AG09309 (cell line): Measurements from ENCODE around the gene NT5M.

ENCODE experiments used
- DNase-seq: peaks from one replicate; pipeline ENCODE4 v3.0.0-alpha.2; 2010; ENCODE audit warnings: low read depth
- H3K4me3 ChIP-seq: 2 replicates; pipeline ENCODE4 v1.5.1; 2011; ENCODE audit warnings: mild to moderate bottlenecking, low read depth, low read length, moderate library complexity; ENCODE audit not compliant: control insufficient read depth
- TF ChIP-seq, protein P1 (sequence below): IDR thresholded peaks from 2 replicates; pipeline ENCODE4 v1.5.1; 2011; ENCODE audit warnings: mild to moderate bottlenecking, low read depth, low read length, inconsistent platforms; ENCODE audit not compliant: insufficient read depth, control insufficient read depth; ENCODE audit errors: missing control alignments

Gene NT5M

DNA sequence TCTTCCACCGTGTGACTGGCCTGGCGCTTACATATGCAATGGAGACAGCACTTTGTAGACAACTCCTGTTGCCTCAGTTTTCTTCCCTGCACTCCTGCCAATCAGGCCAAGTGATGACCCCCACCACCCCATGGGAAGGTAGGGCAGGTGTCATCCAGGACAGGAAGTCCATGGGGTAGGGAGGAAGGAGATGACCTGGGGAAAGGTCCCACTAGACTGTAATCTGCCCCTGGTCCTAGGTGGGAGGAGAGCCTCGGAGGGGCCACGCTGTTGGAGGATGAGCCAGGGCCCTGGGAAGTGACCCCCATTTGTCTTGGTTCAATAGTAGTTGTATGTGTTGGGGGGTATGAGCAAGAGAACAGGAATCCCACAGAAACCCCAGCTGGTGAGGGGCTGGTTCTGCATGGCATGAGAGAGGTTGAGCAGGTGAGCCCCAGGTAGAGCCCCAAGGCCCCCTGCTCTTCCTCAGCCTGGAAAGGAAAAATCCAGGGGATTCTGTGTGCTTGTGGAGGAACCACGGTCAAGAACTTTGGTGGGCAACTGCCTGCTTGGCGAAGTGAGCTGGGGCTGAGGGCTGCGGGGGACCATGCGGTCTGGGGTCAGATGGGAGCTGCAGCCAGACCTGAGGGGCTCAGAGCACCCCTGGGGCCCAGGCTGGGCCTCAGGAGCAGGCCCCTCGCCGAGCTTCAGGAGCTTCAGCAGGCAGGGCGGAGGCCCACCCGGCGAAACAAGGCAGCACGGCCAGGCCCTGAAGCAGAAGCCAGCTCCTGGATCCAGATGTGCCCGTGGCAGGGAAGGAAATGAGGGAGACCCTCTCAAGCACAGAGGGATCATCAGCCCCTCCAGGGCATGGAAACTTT lies 50.7 kb downstream of the NT5M start:
- no peak for DNase-seq
- H3K4me3 ChIP-seq = no peak overlapping the region
- TF ChIP-seq, protein P1, sequence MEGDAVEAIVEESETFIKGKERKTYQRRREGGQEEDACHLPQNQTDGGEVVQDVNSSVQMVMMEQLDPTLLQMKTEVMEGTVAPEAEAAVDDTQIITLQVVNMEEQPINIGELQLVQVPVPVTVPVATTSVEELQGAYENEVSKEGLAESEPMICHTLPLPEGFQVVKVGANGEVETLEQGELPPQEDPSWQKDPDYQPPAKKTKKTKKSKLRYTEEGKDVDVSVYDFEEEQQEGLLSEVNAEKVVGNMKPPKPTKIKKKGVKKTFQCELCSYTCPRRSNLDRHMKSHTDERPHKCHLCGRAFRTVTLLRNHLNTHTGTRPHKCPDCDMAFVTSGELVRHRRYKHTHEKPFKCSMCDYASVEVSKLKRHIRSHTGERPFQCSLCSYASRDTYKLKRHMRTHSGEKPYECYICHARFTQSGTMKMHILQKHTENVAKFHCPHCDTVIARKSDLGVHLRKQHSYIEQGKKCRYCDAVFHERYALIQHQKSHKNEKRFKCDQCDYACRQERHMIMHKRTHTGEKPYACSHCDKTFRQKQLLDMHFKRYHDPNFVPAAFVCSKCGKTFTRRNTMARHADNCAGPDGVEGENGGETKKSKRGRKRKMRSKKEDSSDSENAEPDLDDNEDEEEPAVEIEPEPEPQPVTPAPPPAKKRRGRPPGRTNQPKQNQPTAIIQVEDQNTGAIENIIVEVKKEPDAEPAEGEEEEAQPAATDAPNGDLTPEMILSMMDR = no peak

DNA sequence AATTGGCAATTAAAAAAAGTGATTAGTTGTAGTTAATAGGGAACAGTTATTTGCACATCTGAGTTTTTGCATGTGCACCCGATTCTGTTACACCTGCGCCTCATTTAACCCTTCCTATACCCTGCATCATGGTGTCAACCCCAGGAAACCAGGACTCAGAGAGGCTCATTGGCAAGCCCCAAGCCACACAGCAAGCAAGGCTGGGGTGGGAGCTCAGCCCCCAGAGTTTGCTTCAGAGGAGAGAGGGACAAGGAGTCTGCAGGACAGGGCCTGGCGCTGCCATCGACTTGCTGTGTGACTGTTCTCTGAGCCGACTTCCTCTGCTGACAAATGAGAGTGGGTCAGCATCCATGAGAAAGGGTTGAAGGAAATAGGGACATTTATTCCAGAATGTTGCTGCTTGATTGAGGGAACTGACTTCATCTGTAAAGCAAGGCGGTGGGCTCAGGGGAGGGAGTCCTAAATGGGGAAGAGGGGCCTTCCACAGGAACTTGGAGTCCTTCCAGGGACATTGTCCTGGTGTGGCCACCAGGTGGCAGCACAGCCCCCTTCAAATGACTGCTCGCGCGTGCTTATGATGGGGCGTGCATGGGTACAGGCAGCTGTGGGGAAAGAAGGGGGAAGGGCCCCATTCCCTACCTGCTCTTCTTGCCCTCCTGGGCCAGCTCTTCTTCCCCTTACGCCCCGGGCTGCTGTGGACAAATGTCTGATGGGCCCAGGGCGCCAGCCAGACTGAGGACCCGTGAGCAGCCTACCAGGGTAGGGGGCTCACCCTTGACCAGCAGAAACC lies 51.6 kb downstream of the NT5M start:
- H3K4me3 ChIP-seq = no peak overlapping the region
- DNase-seq = no peak
- TF ChIP-seq, protein P1 = peak; percentile 90

DNA sequence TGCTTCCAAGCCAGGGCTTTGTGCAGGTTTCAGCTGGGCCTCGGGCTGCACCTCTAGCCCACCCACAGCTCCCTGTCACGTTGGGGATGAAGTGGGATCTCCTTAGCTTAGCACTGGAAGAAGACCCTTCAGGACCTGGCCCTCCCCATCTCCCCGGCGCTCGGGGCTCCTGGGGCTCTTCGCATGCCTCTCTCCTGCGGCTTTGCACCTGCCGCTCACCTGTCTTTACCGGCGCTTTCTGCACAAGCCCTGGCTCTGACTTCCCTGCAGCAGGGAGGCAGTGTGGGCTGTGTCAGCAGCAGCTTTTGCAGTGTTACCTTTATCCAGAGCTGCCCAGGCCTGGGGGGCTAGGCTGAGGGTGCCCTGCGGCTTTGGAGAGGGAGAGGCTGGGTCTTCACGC lies 52.3 kb downstream of the NT5M start:
- H3K4me3 ChIP-seq = no peak overlapping the region
- TF ChIP-seq, protein P1 = no peak
- no peak for DNase-seq

DNA sequence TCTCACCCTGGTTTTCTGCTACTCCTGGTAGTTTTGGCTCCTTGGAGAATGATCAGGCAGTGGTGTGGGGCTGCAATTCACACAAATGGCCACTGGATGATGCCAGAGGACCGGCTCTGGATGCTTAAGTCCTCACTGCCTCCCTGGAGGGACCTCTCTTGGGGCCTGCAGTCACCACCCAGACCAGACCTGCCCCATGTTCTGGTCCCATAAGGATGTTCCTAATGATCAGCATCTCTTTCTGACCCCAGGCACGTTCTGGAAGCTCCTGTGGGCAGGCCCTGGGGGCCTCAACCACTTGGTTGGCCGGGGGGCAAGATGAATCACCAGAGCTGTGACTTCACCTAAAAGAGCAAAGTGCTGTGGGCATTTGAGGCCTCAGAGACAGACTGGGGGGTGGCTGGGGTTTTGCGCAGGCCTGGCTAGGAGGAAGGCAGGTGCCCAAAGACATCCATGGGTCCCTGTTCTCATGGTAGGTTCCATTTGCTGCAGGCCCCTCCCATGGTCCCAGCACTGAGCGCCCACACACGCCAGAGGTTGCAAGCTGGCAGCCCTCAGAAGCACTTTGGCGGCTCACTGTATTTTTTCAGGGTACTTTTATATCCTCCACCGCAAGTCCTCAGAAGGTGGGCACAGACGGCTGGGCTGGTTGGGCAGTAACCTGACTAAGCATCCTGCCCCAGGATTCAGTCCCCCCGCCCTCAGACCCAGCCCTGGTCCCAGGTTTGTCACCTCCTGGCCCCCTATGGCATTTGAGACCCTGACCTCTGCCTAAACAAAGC lies 53.2 kb downstream of the NT5M start:
- DNase-seq = peak; percentile 48
- TF ChIP-seq, protein P1 = peak; percentile 100
- H3K4me3 ChIP-seq = no peak overlapping the region

DNA sequence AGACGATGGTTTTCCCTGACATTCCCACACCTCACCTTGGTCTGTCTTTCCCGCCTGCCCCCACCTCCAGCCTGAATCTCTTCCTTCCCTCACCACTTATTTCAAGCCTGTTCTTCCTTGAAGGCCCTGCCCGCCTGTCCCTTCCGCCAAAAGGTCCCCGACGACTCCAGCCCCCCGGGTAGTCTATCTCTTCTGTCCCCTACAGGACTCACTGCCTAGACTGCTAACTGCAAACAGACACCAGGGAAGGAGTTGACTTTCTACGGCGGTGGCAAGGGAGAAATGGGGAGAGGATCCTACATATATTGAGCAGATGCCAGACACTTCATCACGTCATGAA lies 53.7 kb downstream of the NT5M start:
- no peak overlapping the region for H3K4me3 ChIP-seq
- DNase-seq = no peak
- TF ChIP-seq, protein P1 = no peak

DNA sequence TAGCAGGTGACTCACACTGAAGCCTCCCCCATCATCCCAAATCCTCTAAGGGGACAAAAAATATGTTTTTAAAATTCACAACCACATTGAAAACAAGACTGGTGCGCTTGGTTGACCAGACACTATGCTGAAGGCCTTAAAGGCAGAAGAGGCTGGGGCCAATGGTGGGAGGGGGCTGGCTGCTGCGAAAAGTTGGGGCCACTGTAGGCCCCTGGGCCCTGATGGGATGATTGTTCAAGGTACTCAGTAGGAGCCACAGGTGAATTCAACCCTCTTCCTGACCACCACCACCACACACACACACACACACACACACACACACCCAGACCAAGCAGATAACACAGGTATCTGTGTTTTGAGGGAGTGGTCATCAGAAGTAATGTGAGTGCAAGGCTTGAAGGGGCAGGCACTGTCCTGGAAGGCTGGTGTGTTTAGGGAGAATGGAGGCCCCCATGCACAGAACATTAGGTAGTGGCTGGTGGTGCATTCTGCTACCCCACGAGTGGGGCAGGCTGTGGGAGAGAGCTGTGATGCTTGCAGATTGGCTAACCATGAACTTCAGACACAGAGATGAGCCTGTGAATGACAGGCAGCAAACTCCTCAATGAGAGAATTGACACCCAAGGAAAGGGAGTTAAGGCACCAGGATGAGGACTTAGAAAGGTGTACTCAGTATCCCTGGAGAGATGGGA lies 55.0 kb downstream of the NT5M start:
- TF ChIP-seq, protein P1 = no peak
- DNase-seq = no peak
- H3K4me3 ChIP-seq = no peak overlapping the region
